Activated effector memory CD4-positive, alpha-beta T cell treated with Interleukin-2 at 50 U/mL for 16 hours (primary cell): ENCODE results near the gene FAM174B.

Experiments used
- DNase-seq: peaks from one replicate; pipeline ENCODE4 v3.0.0-alpha.2; 2020

Gene FAM174B

GRCh38 chr15:92664178-92664900 is 8.8 kb upstream of the FAM174B start:
- DNase-seq, result no peak

DNA sequence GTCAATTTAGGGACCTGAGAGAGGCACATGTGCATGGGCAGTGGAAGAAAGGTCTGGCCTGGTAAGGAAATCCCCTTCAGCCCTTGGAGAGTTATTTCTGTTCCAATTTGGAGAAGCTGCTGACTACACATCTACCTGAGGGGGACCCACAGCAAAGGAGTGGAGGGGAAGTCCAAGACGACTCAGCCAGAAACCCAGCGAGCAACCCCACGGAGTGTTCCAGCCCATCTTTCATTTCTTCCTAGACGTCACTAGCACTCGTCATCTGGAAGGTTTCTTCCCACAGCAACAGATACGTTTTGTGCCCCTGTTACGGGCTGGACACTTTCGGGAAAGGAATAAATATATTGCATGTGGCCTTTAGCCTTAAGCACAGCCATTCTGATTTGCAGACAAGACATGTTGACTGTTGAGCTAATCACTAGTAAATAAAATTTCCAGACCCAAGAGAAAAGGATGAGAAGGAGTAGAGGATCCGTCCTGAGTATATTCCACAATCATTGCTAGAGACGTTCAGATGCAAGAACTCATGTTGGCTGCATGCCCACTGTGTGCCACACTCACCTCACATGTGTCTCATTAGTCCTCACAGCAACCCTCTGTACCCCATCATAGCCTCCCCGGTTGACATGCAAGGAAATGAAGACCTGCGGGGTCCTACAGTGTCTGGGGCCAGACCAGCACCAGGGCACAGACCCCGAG is 7.8 kb upstream of the FAM174B start:
- DNase-seq, result no peak

- DNase-seq, result no peak
These were observed 7.2 kb upstream of the FAM174B start for GRCh38 chr15:92662762-92663161.

- no peak for DNase-seq
These were observed 6.4 kb upstream of the FAM174B start for GRCh38 chr15:92661956-92662355.

DNA sequence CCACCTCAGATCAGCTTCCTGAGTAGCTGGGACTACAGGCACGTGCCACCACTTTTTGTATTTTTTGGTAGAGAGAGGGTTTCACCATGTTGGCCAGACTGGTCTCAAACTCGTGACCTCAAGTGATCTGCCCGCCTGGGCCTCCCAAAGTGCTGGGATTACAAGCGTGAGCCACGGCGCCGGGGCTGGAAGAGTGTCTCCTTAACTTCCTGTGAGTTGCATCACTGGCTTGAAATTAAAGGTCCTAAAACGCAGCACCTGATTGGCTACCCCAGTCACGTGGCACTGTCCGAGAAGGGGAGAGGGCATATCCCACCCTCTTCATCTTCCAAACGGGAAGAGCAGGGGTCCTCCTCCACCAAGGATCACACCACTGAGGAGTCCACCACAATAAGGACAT is 5.5 kb upstream of the FAM174B start:
- DNase-seq, result no peak

GRCh38 chr15:92657486-92657885 is 1.9 kb upstream of the FAM174B start:
- no peak for DNase-seq

DNA sequence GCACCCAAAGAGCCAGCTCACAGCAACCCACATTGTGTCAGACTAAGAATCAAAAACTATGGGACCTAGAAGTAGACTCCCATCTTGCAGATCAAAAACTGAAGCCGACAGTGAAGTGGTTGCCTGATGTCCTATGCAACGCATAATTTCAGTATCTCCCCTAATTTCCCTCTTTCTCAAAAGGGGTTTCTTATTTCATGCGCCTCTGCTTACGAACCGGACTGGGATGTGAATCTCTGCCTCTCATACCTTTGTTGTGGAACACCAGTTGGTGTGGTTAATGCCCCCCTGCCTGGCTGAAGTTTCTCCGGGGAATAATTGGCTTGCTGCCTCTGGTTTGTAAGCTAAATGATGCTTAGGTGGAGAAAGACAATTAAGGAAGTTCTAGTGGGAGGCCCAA is 514 bp upstream of the FAM174B start:
- no peak for DNase-seq

- DNase-seq, result no peak
These were observed 913 bp downstream of the FAM174B start for GRCh38 chr15:92654662-92655061.

- no peak for DNase-seq
These were observed 1.6 kb downstream of the FAM174B start for GRCh38 chr15:92653836-92654539.

- DNase-seq, result no peak
These were observed 2.2 kb downstream of the FAM174B start for GRCh38 chr15:92653366-92653765.

- DNase-seq, result no peak
These were observed 3.0 kb downstream of the FAM174B start for GRCh38 chr15:92652576-92652966.

DNA sequence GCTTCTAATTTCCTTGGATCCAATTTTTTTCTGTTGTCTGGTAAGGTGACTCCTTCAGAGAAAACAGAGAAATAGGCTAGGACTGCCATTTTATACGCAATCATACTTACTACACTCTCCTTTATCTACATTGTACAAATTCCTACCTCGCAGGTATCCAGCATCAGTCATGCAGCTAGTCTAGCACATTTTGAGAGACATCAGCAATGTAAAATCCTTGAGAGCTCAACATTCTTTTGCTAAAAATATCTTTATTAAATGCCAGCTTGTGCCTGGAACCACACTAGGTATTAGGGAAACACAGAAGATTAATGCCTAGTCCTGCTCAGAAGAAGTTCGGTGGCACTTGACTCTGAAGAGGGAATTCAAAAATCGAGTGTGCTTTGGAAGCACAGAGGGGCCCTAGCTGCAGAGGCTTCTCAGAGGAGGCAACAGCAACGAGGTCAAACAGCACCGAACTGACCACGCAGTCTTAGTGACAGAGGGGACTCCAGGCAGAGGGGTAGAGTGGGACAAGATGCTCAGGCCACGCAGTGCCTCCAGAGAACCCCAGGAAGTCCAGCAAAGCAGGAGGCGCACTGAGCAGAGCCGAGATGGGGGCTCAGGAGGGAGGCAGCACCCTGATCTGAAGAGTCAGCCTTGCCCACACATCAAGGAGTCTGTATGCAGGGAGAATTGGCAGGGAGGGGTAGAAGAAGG is 3.5 kb downstream of the FAM174B start:
- no peak for DNase-seq

DNA sequence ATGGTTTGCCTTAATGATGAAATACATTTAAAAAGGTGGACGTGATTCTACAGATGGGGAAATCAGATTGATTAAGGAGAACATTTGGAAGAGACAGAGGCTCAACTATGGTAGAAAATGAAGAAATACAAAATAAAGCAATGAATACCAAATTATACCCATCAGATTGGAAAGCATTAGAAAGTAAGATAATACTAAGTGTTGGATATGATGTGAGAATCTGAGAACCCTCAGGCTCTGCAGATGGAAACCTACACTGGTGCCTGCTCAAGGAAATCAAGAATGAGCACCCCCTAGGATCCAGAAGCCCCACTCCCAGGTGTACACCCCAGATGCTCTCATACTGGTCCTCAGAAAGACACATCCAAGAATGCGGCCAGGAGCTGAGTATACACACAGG is 4.6 kb downstream of the FAM174B start:
- no peak for DNase-seq

GRCh38 chr15:92650256-92650655 is 5.3 kb downstream of the FAM174B start:
- no peak for DNase-seq

DNA sequence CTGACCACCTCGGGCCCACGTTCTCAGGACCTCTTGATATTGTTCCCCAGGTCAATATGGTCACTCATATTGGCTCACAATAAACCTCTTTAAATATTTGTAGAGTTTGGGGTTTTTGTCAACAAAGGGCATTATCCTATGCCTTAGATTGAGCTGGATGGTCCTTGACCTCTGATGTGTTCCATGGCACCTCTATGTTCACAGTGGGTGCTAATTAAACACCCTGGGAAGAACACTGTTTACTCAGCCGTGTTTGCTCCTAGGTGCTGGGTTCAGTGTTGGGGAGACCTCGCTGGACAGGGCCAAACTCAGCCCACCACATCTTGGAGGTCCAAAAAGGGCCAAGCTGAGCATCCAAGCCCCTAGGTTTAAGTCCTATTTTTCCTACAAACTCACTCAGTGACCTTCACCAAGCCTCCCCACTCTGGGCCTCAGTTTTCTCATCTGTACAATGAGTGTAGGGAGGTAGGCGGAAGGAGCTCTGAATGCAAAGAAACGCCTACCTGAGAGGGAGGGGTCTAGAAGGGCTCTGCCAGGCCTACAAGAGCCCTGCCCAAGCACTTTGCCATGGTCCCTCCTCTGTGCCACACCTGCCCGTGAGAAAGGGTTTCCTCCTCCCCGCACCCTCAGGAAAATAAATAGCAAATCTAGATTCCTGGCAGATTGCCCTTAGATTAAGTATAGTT is 7.2 kb downstream of the FAM174B start:
- no peak for DNase-seq

DNA sequence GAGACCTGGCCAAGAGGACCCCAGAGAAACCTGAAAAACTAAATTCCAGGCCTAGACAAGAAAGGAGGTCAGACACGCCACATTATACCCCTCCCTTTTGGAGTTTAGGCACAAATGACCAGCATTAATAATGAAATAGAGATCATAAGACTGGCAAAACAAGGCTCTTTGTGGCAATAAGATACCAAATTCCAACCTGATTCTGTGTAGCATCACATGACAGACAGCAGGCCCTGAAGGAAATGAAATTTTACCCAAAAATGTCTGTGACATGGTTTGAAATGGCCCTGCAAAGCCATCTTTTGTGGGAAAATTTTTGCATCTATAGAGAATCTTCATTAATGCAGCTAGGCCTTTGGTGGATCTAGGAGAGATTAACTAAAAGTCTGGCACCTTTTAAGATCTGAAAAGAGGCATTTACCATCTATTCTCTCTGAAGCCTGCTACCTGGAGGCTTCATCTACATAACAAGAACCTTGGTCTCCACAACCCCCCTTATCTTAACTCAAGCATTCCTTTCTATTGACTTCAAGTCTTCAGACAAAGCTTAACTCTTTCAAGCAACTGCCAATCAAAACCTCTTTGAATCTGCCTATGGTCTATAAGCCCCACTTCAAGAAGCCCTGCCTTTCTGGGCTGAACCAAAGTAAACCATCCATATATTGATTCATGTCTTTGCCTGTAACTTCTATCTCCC is 8.0 kb downstream of the FAM174B start:
- DNase-seq, result no peak

GRCh38 chr15:92646216-92646615 is 9.4 kb downstream of the FAM174B start:
- DNase-seq, result no peak

- no peak for DNase-seq
These were observed 9.8 kb downstream of the FAM174B start for GRCh38 chr15:92645731-92646130.

DNA sequence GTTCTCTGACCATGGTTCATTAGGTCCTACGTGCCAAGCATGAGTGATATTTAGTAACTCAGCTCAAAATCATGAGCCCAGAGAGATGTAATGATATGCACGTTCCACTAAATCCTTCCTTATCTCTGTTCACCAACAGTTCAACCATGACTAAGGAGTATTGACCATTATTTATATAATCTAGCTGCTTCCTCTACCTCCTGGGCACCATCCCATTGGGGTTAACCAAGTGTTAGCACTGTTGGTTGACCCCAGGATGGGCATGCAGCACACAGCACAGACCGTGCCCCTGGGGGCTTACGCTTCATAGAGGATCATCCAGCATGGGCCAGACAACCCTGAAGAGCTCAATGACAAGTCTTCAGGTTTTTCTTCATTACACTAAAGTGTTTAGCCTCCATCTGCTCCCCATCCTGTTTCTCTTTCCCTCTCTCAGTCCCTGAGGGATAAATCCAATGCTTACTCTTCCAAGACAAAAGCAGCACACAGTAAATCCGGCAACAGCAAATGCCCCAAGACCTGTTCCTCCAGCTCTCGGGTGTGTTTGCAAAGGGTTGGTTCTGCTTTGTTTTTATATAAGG is 10.4 kb downstream of the FAM174B start:
- no peak for DNase-seq

DNA sequence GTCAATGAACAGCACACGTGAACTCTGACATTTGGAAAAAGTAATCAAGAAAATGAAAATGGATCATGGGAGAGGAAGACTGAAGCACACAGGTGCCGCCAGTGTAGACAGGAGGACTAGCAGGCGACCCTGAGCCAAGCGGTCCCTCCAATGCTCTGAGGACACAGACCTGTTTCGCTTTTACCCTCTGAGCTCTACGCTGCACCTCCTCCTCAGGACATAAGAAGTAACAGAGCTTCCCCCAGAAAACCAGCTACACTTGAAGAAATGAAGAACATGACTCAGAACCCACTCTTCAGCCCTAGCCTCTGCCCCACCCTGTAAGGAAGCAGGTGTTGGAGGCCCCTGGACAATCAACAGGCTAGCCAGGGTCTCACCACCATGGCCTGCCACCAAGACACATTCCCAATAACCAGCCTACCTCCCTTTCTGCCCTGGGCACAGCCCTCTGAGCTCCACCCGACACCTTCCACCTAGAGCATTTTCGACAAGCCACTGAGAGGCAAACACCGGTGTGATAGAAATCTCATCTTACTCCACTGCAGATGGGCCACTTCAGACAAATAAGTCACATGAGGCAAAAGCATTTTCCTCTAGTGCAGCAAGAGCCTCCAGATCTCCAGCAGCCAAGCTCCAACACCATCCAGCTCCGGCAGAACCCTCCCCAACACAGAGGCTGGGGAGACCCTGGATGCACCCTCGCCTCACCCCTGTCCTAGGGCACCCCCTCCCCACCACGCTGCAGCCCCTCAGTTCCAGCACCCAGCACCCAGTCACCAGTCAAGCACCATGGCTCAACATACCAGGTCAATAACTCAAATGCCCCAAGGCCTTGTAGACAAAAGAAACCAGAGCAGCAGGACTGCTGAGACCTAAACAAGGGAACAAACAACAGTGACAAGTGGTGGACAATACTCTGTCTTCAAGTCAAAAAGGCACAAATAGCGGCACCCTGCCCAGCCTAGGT is 11.4 kb downstream of the FAM174B start:
- DNase-seq, result no peak
